Right lobe of liver (tissue), 4 donors: ENCODE measurements around the gene RPTOR.

Experiments
- POLR2A ChIP-seq: fragments of 450-650 bp; IDR thresholded peaks from one replicate; pipeline ENCODE4 v1.6.1; 2017; ENCODE audit warnings: antibody characterized with exemption, mild to moderate bottlenecking
- TF ChIP-seq, protein P1 (sequence below), 4 donors: fragments of 200-600 bp in 3 of 4; fragments of 450-650 bp in 1 of 4; IDR thresholded peaks; one replicate each; pipeline versions ENCODE4 v1.5.1 to v1.8.0; 2016 to 2022; ENCODE audit warnings: antibody characterized with exemption in 4 of 4, mild to moderate bottlenecking in 2 of 4
- donor health status: DM: no; HTN: no; CAD: no.
- donor health status: DM: no; HTN: no; CAD: no.
- donor health status: DM: no; HTN: yes; CAD: no.

- TF ChIP-seq, protein P1, sequence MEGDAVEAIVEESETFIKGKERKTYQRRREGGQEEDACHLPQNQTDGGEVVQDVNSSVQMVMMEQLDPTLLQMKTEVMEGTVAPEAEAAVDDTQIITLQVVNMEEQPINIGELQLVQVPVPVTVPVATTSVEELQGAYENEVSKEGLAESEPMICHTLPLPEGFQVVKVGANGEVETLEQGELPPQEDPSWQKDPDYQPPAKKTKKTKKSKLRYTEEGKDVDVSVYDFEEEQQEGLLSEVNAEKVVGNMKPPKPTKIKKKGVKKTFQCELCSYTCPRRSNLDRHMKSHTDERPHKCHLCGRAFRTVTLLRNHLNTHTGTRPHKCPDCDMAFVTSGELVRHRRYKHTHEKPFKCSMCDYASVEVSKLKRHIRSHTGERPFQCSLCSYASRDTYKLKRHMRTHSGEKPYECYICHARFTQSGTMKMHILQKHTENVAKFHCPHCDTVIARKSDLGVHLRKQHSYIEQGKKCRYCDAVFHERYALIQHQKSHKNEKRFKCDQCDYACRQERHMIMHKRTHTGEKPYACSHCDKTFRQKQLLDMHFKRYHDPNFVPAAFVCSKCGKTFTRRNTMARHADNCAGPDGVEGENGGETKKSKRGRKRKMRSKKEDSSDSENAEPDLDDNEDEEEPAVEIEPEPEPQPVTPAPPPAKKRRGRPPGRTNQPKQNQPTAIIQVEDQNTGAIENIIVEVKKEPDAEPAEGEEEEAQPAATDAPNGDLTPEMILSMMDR (IDR thresholded peaks at IDR 0.05): peak in 1 of 4 donors; percentile 6
- TF ChIP-seq POLR2A: no peak
These were observed 440.1 kb downstream of the RPTOR start for GRCh38 chr17:80984749-80985148.
